HCT116 (cell line): ENCODE measurements around the gene TNRC6B. TPM values are rescaled to one million over a fixed set of nuclear protein-coding genes. Genes with fewer than 3 reads are reported as not detected.

Experiments
- ATAC-seq: fragments of 200-7000 bp; cut with Tn5 transposase; 2 replicates; pipeline ENCODE4 v1.9.1; 2020; ENCODE audit warnings: mild to moderate bottlenecking, moderate library complexity
- BruUV-seq: library from RNA; stranded (reverse); fragments of 400-500 nt; replicated peaks from 2 replicates; lab custom pipeline; 2021; lab: Mats Ljungman, UMichigan
- CTCF ChIA-PET: fragments of 300-600 bp; sonication (Branson Sonifier 250); formaldehyde crosslinking; loops from one replicate; lab custom pipeline; 2021; ENCODE audit warnings: antibody characterized with exemption; lab: Charles Lee
- POLR2A ChIA-PET: fragments of 300-600, 350-600 bp; sonication (Branson Sonifier 250); formaldehyde crosslinking; loops from one replicate; lab custom pipeline; 2021; ENCODE audit warnings: antibody characterized with exemption; lab: Charles Lee
- RAD21 ChIA-PET, 2 experiments: fragments of 300-600 bp; sonication (Branson Sonifier 250); formaldehyde crosslinking; loops; one replicate each; lab custom pipeline; 2023; ENCODE audit warnings: low total read pairs in 2 of 2; ENCODE audit not compliant: uncharacterized antibody in 2 of 2, unreplicated experiment in 2 of 2, low non-redundant PET in 1 of 2; lab: Charles Lee
- DNase-seq: peaks from one replicate; pipeline ENCODE4 v3.0.0-alpha.2; 2010; ENCODE audit warnings: low read depth, low spot score
- H2AFZ ChIP-seq: fragments of 200-600 bp; shearing (Covaris generic), sonication (generic); 2 replicates; pipeline ENCODE4 v1.6.1; 2017; ENCODE audit warnings: low read depth, mixed run types, mixed read lengths, antibody characterized with exemption, low read length; ENCODE audit not compliant: poor library complexity, severe bottlenecking
- H3K27ac ChIP-seq: 2 replicates; pipeline ENCODE4 v1.5.1; 2012; ENCODE audit warnings: low read depth, low read length
- H3K27me3 ChIP-seq: fragments of 200-600 bp; sonication (generic); 2 replicates; pipeline ENCODE4 v1.6.1; 2016; ENCODE audit warnings: mixed run types, low read length, mixed read lengths; ENCODE audit not compliant: insufficient read depth
- H3K36me3 ChIP-seq, 2 experiments: fragments of 200-500 bp in 1 of 2; fragments of 200-600 bp in 1 of 2; sonication (Bioruptor generic) in 1 of 2; sonication (generic) in 1 of 2; 2 replicates each; pipeline versions ENCODE4 v1.5.1 to v1.6.1; 2014 to 2016; ENCODE audit warnings: low read length in 2 of 2, inconsistent platforms in 1 of 2, mixed read lengths in 1 of 2, mixed run types in 1 of 2; ENCODE audit not compliant: insufficient read depth in 2 of 2, control insufficient read depth in 1 of 2
- H3K4me1 ChIP-seq, 2 experiments: fragments of 200-600 bp in 1 of 2; sonication (generic) in 1 of 2; 2 replicates each; pipeline versions ENCODE4 v1.5.1 to v1.6.1; 2012 to 2017; ENCODE audit warnings: low read length in 2 of 2, inconsistent platforms in 1 of 2, mild to moderate bottlenecking in 1 of 2, mixed read lengths in 1 of 2, mixed run types in 1 of 2, moderate library complexity in 1 of 2; ENCODE audit not compliant: insufficient read depth in 2 of 2, control insufficient read depth in 1 of 2
- H3K4me2 ChIP-seq: fragments of 200-600 bp; sonication (generic); 2 replicates; pipeline ENCODE4 v1.6.1; 2017; ENCODE audit warnings: mixed run types, low read length, mixed read lengths
- H3K4me3 ChIP-seq, 2 experiments: fragments of 200-600 bp in 1 of 2; sonication (generic) in 1 of 2; replicated peaks in 1 of 2; 2 replicates each; pipeline ENCODE4 v1.5.1; 2011 to 2016; ENCODE audit warnings: low read length in 2 of 2, control low read depth in 1 of 2, low read depth in 1 of 2, mild to moderate bottlenecking in 1 of 2, mixed read lengths in 1 of 2, mixed run types in 1 of 2
- H3K79me2 ChIP-seq: fragments of 200-600 bp; sonication (generic); 2 replicates; pipeline ENCODE4 v1.6.1; 2017; ENCODE audit warnings: mild to moderate bottlenecking, mixed run types, low read length, moderate library complexity, mixed read lengths; ENCODE audit not compliant: insufficient read depth
- H3K9ac ChIP-seq: fragments of 200-600 bp; sonication (generic); 2 replicates; pipeline ENCODE4 v1.6.1; 2016; ENCODE audit warnings: low read length, mixed read lengths
- H3K9me2 ChIP-seq: fragments of 200-600 bp; sonication (generic), shearing (Covaris generic); 2 replicates; pipeline ENCODE4 v1.6.1; 2017; ENCODE audit warnings: mixed run types, mild to moderate bottlenecking, moderate library complexity; ENCODE audit not compliant: insufficient read depth
- H3K9me3 ChIP-seq, 2 experiments: fragments of 200-500 bp in 1 of 2; fragments of 200-600 bp in 1 of 2; sonication (Bioruptor generic) in 1 of 2; sonication (generic) in 1 of 2; 2 replicates each; pipeline ENCODE4 v1.6.1; 2014 to 2017; ENCODE audit warnings: low read length in 2 of 2, mixed read lengths in 2 of 2, inconsistent platforms in 1 of 2, low read depth in 1 of 2, mild to moderate bottlenecking in 1 of 2, mixed run types in 1 of 2, moderate library complexity in 1 of 2; ENCODE audit not compliant: control insufficient read depth in 1 of 2, insufficient read depth in 1 of 2
- H4K20me1 ChIP-seq: fragments of 200-600 bp; sonication (generic), shearing (Covaris generic); 2 replicates; pipeline ENCODE4 v1.6.1; 2017; ENCODE audit warnings: mixed run types, mild to moderate bottlenecking, moderate library complexity; ENCODE audit not compliant: insufficient read depth
- CBX3 ChIP-seq: IDR thresholded peaks from 2 replicates; pipeline ENCODE4 v1.6.1; 2012; ENCODE audit warnings: low read depth
- CEBPB ChIP-seq: IDR thresholded peaks from 2 replicates; pipeline ENCODE4 v1.6.1; 2012; ENCODE audit warnings: low read depth
- CTCF ChIP-seq, 3 experiments: fragments of 200-600 bp in 1 of 3; sonication (generic) in 1 of 3; IDR thresholded peaks in 2 of 3; conservative IDR thresholded peaks in 1 of 3; 2 replicates each; pipeline ENCODE4 v1.5.1; 2012 to 2017; ENCODE audit warnings: low read depth in 2 of 3, low read length in 2 of 3, antibody characterized with exemption in 1 of 3, borderline replicate concordance in 1 of 3, control low read depth in 1 of 3, mild to moderate bottlenecking in 1 of 3, mixed read lengths in 1 of 3, mixed run types in 1 of 3, moderate library complexity in 1 of 3; ENCODE audit not compliant: insufficient read depth in 1 of 3
- EGR1 ChIP-seq: IDR thresholded peaks from 2 replicates; pipeline ENCODE4 v1.6.1; 2012; ENCODE audit warnings: low read depth
- ELF1 ChIP-seq: IDR thresholded peaks from 2 replicates; pipeline ENCODE4 v1.6.1; 2012; ENCODE audit warnings: low read depth, borderline replicate concordance
- SIN3A ChIP-seq: IDR thresholded peaks from 2 replicates; pipeline ENCODE4 v1.6.1; 2012; ENCODE audit warnings: low read depth
- SP1 ChIP-seq: IDR thresholded peaks from 2 replicates; pipeline ENCODE4 v1.6.1; 2012; ENCODE audit warnings: low read depth
- TCF7L2 ChIP-seq: IDR thresholded peaks from 2 replicates; pipeline ENCODE4 v1.7.0; 2011; ENCODE audit warnings: borderline replicate concordance, inconsistent platforms; ENCODE audit not compliant: insufficient read depth, insufficient read length; ENCODE audit errors: extremely low read depth
- YY1 ChIP-seq: IDR thresholded peaks from 2 replicates; pipeline ENCODE4 v1.6.1; 2011; ENCODE audit warnings: low read length, low read depth, moderate library complexity, mild to moderate bottlenecking; ENCODE audit not compliant: insufficient replicate concordance; ENCODE audit errors: extremely low read depth
- ZNF274 ChIP-seq: fragments of 200-500 bp; sonication (Bioruptor generic); IDR thresholded peaks from 2 replicates; pipeline ENCODE4 v1.6.1; 2014; ENCODE audit warnings: mild to moderate bottlenecking, low read depth, low read length, inconsistent platforms
- intact Hi-C: fragments of 100-400 bp; cut with micrococcal nuclease; formaldehyde crosslinking; loops from 2 replicates; pipeline ENCODE4 v1.10.0; 2022
- total RNA-seq: library from RNA; stranded (reverse); gene quantifications from one replicate; pipeline ENCODE4 v1.2.1, GENCODE V29; 2021; ENCODE audit not compliant: unreplicated experiment

Gene TNRC6B
- total RNA-seq, 1 experiment from 2014 or later, result 29.8 TPM

DNA sequence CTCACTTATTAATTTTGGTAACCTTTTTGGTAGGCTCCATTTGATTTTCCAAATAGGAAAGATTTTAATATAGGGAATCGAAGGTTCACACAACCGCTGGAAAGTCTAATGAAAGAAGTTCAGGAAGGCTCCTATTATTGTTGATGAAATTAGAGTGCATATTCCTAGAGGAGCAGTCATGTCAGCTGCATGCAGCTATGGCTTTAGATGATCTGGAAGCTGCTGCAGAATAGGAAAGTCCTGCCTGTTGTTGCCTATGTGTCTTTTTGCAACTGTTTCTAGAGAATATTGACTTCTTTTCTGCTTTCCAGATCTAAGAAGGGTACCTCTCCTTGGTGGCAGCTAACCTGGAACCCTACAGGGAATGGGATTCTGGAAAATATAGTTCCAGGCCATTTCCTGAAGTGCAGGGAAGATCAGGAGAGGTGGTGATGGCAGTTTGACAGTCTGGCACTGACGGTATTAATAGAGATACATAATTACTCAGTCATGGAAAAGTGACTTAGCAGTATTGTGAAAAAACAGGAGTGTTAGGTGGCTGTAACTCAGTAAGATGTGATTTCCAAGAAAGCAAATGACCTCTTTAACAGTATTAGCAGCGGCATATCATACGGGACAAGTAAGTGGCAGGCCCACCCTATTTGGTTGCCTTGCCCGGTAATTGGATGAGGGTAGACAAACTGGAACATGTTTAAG is 54.0 kb downstream of the TNRC6B start:
- no peaks in the 10 kb centered on the region for H4K20me1 ChIP-seq
- H3K9me3 ChIP-seq, result no peaks in the 10 kb centered on the region
- no peak overlapping the region for H2AFZ ChIP-seq
- BruUV-seq, result no TSS peak
- H3K4me3 ChIP-seq, result no peak overlapping the region
- no peak overlapping the region for H3K4me2 ChIP-seq
- no peaks in the 10 kb centered on the region for H3K36me3 ChIP-seq
- no peak for ATAC-seq
- ChIA-PET CTCF (no interaction called here), RAD21 (no interaction called here), POLR2A (no interaction called here)
- H3K9ac ChIP-seq, result no peak overlapping the region
- H3K27ac ChIP-seq, result no peak overlapping the region
- no peak for DNase-seq
- no peaks in the 10 kb centered on the region for H3K27me3 ChIP-seq
- intact Hi-C loops, result no loop called here
- H3K9me2 ChIP-seq, result no peaks in the 10 kb centered on the region
- peaks cover 4 to 6% of the 10 kb centered on the region in 2 experiments; a peak in 3 of 4 replicates for H3K4me1 ChIP-seq
- H3K79me2 ChIP-seq, result peaks cover 21% of the 10 kb centered on the region
- TF ChIP-seq SP1, result no peak
- no peak for TF ChIP-seq CTCF (IDR thresholded peaks at IDR 0.05 in 2 of 3, conservative IDR thresholded peaks at IDR 0.05 in 1 of 3; ENCODE audit: borderline replicate concordance in 1 of 3, insufficient read depth in 1 of 3, low read depth in 2 of 3, low read length in 2 of 3)
- no peak for TF ChIP-seq EGR1
- no peak for TF ChIP-seq SIN3A
- TF ChIP-seq YY1, result no peak
- TF ChIP-seq CBX3, result no peak
- TF ChIP-seq TCF7L2, result no peak
- TF ChIP-seq ELF1, result no peak
- no peak for TF ChIP-seq CEBPB
- TF ChIP-seq ZNF274, result no peak
- TF ChIP-seq, all 23 proteins: peak for 0
